Activated T-cell treated with anti-CD3 and anti-CD28 coated beads, Interleukin-2, amount 50 U/mL, for 1 hour (primary cell): ENCODE measurements around the gene CAPNS1.

Source experiments
- DNase-seq: peaks from one replicate; pipeline ENCODE4 v3.0.0-alpha.2; 2020

Gene CAPNS1

GRCh38 chr19:36139473-36140303, at the start of gene CAPNS1:
Gene CAPNS1, plus strand, starts transcription at chr19:36140066. Its CDS starts 946 bp downstream, at chr19:36141012.
- DNase-seq: peak; percentile 93

DNA sequence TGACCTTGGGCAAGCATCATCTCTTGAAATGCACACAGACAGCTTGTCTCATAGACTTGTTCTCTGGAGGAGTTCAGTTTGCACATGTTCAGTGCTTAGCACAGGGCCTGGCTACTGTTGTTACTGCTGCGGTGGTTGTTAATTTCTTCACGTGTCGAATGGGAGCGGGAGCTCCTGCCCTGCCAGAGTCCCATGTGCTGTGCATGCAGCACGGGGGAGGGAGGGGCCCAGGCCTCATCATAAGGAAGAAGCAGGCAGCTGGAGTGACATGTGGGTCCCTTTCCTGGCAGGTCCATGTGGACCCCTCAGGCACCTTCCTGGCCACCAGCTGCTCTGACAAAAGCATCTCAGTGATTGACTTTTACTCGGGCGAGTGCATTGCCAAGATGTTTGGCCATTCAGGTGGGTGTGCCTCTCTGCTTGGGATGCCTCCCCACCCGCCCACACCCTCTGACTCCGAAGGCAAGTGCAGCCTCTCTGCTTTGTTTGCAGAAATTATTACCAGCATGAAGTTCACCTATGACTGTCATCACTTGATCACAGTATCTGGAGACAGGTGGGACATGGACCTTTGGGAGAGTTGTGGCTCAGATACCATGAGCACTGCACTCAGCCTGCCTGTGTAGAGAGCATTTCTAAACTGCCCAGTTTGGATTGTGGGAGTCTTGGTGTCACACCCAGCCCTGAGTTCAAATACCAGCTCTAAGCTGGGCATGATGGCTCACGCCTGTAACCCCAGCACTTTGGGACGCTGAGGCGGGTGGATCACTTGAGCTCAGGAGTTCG, 48.8 kb upstream of the CAPNS1 start:
- no peak for DNase-seq

- DNase-seq: no peak
Measured at GRCh38 chr19:36092566-36092965, 47.3 kb upstream of the CAPNS1 start.

GRCh38 chr19:36093146-36093662, 46.7 kb upstream of the CAPNS1 start:
- DNase-seq: no peak

DNA sequence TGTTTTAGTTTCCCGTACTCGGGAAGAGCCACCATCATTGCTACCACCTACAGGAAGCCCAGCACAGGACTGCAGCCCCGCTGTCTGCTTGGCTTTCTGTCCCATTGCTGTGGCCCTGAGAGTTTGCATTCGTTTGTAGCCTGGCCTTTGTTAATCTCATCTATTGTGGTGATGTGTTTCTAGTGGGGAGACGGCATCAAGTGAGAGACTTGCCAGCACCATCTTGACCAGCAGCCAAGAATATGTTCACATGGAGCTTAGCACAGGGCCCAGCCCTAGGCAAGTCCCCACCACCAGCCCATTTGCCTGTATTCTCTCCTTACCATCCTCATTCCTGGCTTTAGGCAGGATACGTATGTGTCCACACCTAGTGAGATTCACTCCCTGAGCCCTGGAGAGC, 46.2 kb upstream of the CAPNS1 start:
- no peak for DNase-seq

DNA sequence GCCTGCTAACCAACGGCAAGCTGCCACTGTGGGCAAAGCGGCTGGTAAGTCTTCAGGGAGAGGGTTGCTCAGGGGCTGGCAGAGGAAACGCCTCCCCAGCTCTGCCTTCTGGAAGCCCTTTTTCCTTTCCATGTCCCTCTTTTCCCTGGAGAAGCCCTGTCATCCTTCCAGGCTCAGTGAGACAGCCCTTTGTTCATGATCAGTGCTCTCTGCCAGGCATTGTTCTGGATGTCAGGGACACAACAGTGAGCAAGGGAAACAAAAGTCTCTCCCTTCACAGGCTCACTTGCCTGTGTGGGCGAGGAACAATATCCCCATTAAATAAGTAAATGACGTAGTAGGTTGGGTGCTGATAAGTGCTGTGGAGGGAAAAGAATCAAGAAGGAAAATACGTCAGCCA, 42.8 kb upstream of the CAPNS1 start:
- DNase-seq: no peak

DNA sequence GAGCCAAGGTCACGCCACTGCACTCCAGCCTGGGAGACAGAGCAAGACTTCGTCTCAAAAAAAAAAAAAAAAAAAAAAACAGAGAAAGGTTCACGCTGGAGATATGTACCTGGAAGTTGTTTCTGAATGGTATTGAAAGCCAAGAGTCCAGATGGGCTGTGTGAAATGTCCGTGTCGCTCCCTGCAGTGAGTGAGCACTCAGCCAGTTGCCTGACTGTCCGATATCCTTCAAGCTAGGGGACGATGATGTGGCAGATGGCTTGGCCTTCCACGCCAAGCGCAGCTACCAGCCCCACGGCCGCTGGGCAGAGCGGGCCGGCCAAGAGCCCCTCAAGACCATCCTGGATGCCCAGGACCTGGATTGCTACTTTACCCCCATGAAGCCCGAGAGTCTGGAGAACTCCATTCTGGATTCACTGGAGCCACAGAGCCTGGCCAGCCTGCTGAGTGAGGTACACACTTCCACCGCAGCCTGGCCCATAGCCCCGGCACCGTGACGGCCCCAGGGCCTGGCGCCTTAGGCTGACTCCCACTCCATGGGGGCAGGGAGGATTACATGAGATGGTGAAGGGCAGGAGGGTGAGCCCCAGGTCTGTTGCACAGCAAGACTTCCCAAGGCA, 40.6 kb upstream of the CAPNS1 start:
- no peak for DNase-seq

GRCh38 chr19:36100476-36100875, 39.4 kb upstream of the CAPNS1 start:
- no peak for DNase-seq

- no peak for DNase-seq
Measured at GRCh38 chr19:36101550-36102327, 38.1 kb upstream of the CAPNS1 start.

DNA sequence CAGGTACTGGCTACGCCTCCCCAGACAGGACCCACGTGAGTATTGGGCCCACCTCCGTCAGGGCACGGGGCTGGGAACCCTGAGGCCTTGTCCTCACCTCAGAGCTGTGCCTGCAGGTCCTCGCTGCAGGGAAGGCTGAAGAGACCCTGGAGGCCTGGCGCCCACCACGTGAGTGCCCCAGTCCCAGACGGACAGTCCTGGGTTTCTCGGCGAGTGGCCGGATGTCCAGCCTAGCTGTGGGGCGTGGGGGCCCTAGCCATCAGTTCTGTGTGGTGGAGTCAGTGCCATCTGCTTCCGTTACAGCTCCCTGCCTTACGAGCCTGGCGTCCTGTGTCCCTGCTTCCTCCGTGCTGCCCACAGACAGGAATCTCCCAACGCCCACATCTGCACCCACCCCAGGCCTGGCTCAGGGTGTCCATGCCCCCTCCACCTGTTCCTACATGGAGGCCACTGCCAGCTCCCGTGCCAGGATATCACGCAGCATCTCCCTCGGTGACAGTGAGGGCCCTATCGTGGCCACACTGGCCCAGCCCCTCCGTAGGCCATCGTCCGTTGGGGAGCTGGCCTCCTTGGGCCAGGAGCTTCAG, 36.7 kb upstream of the CAPNS1 start:
- DNase-seq: no peak

DNA sequence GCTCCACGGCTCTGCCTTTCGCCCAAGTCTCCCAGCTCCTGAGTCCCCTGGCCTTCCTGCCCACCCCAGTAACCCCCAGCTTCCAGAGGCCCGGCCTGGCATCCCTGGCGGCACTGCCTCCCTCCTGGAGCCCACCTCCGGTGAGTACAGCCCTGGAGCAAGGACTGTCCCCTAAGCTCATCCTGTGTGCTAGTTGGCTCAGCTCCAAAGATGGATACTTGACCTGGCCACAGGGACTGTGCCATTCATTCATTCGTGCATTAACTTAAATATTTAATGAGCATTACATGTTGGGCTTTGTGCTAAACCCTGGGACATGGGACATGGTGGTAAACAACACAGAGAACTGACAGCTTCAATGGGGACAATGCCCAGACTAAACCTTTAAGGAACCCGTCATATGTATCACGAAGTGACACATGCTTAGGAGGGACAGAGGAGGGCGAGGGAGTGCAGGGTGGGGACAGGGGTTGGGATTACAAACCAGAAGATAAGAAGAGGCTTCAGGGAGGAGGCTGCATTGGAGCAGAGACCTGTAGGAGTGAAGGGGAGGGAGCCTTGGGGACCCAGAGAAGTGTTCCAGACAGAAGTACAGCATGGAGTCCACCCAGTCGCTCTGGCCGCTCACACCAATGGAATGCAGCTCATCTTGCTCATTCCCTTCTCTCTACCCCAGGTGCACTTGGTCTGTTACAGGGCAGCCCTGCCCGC, 35.9 kb upstream of the CAPNS1 start:
- DNase-seq: no peak

GRCh38 chr19:36106441-36106840, 33.4 kb upstream of the CAPNS1 start:
- no peak for DNase-seq

DNA sequence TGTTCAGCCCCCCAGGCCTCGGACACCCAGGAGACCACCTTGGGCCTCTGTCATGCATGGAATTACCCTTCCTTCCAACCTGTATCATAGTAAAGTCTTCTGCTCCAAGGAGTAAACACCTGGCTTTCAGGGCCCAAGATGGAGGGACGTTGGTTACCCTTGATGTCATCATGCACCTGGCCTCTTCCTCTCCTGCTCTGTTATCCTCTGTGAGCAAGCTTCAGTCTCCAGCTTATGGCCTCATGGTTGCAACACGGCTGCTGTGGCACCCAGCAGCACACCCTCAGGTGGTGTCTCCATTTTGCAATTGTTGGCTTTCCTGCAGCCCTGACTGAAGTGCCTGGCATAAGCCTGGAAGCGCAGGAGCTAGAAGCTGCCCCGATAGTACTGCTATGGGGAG, 32.9 kb upstream of the CAPNS1 start:
- no peak for DNase-seq

DNA sequence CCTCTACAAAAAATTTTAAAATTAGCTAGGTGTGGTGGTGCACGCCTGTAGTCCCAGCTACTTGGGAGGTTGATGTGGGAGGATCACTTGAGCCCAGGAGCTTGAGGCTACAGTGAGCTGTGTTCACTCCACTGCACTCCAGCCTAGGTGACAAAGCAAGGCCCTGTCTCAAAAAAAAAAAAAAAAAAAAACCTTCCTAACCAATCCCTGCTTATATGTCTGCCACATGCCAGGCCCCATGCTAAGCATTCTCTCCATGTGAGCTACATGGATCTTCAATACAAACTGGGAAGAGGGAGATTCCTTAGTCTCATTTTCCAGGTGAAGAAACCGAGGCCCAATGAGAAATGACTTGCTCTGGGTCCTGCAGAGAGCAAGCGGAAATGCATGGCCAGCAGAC, 31.2 kb upstream of the CAPNS1 start:
- DNase-seq: no peak

- no peak for DNase-seq
Measured at GRCh38 chr19:36110487-36111199, 29.2 kb upstream of the CAPNS1 start, which contains the start of gene OVOL3. Gene OVOL3, plus strand, starts transcription at chr19:36111143. Its CDS starts 60 bp downstream, at chr19:36111203.

DNA sequence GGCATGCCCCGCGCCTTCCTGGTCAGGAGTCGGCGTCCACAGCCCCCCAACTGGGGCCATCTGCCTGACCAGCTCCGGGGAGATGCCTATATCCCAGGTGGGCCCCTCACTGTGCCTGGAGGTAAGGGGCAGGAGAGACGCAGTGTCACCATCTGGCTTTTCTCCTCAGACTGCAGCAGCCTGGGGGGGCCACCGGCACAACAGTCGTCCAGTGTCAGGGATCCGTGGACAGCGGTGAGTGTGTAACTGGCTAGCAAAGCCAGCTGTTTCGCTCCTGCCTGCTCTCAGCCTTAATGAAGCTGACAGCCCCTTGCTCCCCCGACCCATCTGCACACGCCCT, 28.7 kb upstream of the CAPNS1 start:
- DNase-seq: no peak

DNA sequence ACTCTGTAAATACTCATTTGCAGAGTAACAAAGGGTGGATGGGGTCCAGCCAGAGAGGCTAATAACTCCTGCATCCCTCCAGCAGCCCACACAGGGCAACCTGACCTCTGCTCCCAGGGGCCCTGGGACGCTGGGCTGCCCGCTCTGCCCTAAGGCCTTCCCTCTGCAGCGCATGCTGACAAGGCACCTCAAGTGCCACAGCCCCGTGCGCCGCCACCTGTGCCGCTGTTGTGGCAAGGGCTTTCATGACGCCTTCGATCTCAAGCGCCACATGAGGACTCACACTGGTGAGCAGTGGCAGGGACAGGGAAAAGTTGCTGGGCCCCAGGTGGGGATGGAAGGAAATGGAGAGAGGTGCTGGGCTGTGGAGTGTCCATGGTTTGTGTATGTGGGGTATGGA, 27.2 kb upstream of the CAPNS1 start:
- no peak for DNase-seq

- DNase-seq: no peak
Measured at GRCh38 chr19:36113425-36113824, 26.4 kb upstream of the CAPNS1 start.

- DNase-seq: no peak
Measured at GRCh38 chr19:36113894-36114720, 25.8 kb upstream of the CAPNS1 start.
